Activated naive CD8-positive, alpha-beta T cell treated with anti-CD3 and anti-CD28 coated beads, Interleukin-2, amount 50 U/mL, for 16 hours (primary cell): ENCODE data around the gene EPHB4.
"Not testable (repeated sequence)": the region's sequence is repeated elsewhere in the genome, so short reads cannot be mapped to it uniquely, and the experiment has no call there.

Experiments
- DNase-seq: peaks from one replicate; pipeline ENCODE4 v3.0.0-alpha.2; 2020; ENCODE audit warnings: low read depth, low spot score

The EPHB4 gene

GRCh38 chr7:100827330-100828226 lies at the start of gene EPHB4:
Gene EPHB4, minus strand, starts transcription at chr7:100827523. Its CDS starts 493 bp downstream, at chr7:100827030.
- DNase-seq, result no peak

- no peak for DNase-seq
Measured at GRCh38 chr7:100875356-100875751, 48.0 kb upstream of the EPHB4 start.

GRCh38 chr7:100874577-100875355 lies 47.4 kb upstream of the EPHB4 start, which contains the start of gene SRRT:
Gene SRRT, plus strand, starts transcription at chr7:100875103. Its CDS starts 488 bp downstream, at chr7:100875591.
- peak; percentile 96 for DNase-seq

- no peak for DNase-seq
Measured at GRCh38 chr7:100874300-100874576, 46.9 kb upstream of the EPHB4 start.

- no peak for DNase-seq
Measured at GRCh38 chr7:100873599-100874299, 46.4 kb upstream of the EPHB4 start.

GRCh38 chr7:100867776-100868485 lies 40.6 kb upstream of the EPHB4 start:
- DNase-seq, result no peak

- peak; percentile 40 for DNase-seq
Measured at GRCh38 chr7:100867040-100867775, 39.9 kb upstream of the EPHB4 start, which contains the start of gene TRIP6. Gene TRIP6, plus strand, starts transcription at chr7:100867387. Its CDS starts 111 bp downstream, at chr7:100867498.

GRCh38 chr7:100866729-100867039 lies 39.4 kb upstream of the EPHB4 start:
- no peak for DNase-seq

- DNase-seq, result no peak
Measured at GRCh38 chr7:100865938-100866728, 38.8 kb upstream of the EPHB4 start.

- DNase-seq, result no peak
Measured at GRCh38 chr7:100865372-100865911, 38.1 kb upstream of the EPHB4 start.

- no peak for DNase-seq
Measured at GRCh38 chr7:100864263-100864845, 37.0 kb upstream of the EPHB4 start.

GRCh38 chr7:100863406-100863950 lies 36.2 kb upstream of the EPHB4 start:
- DNase-seq, result no peak

- DNase-seq, result no peak
Measured at GRCh38 chr7:100861616-100861985, 34.3 kb upstream of the EPHB4 start.

GRCh38 chr7:100860702-100861615 lies 33.6 kb upstream of the EPHB4 start:
- DNase-seq, result no peak

- DNase-seq, result no peak
Measured at GRCh38 chr7:100859856-100860255, 32.5 kb upstream of the EPHB4 start.

GRCh38 chr7:100856871-100857282 lies 29.6 kb upstream of the EPHB4 start:
- DNase-seq, result no peak

GRCh38 chr7:100855515-100855914 lies 28.2 kb upstream of the EPHB4 start:
- no peak for DNase-seq

- DNase-seq, result not testable (repeated sequence)
Measured at GRCh38 chr7:100854899-100855298, 27.6 kb upstream of the EPHB4 start.
